ENCODE measurements around the gene RPS6KB1. TPM values are rescaled to one million over a fixed set of nuclear protein-coding genes. Genes with fewer than 3 reads are reported as not detected.
A peak's percentile ranks its signal among the peaks of the same experiment; 100 is the strongest.
"Not testable (repeated sequence)": the region's sequence is repeated elsewhere in the genome, so short reads cannot be mapped to it uniquely, and the experiment has no call there.

RPS6KB1 gene
- total RNA-seq, 4 donors from 2014 or later: 30.6 to 56.3 (median 35.4) TPM

DNA sequence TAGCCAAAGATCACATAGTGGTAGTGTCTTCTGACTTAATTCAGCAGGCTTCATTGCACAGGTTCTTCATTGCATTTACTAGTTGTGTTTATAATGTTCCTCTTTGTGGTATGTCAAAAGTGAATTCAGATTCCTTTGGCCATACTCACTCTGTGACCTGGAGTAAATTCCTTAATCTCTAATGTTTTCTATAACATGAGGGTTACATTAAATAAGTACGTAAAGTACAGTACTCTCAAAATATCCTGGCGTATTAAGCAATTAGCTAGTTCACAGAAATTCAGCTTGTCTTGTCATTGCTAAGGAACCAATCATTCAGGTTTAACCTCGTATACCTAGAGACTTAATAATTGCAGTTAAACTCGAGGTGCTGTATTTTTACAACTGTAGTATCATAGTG is 4.2 kb downstream of the RPS6KB1 start:
- no peak for DNase-seq (ENCODE audit: low spot score)
- TF ChIP-seq, protein P1, sequence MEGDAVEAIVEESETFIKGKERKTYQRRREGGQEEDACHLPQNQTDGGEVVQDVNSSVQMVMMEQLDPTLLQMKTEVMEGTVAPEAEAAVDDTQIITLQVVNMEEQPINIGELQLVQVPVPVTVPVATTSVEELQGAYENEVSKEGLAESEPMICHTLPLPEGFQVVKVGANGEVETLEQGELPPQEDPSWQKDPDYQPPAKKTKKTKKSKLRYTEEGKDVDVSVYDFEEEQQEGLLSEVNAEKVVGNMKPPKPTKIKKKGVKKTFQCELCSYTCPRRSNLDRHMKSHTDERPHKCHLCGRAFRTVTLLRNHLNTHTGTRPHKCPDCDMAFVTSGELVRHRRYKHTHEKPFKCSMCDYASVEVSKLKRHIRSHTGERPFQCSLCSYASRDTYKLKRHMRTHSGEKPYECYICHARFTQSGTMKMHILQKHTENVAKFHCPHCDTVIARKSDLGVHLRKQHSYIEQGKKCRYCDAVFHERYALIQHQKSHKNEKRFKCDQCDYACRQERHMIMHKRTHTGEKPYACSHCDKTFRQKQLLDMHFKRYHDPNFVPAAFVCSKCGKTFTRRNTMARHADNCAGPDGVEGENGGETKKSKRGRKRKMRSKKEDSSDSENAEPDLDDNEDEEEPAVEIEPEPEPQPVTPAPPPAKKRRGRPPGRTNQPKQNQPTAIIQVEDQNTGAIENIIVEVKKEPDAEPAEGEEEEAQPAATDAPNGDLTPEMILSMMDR (IDR thresholded peaks at IDR 0.05): no peak
- no peak for ATAC-seq (ENCODE audit: low FRiP score)

DNA sequence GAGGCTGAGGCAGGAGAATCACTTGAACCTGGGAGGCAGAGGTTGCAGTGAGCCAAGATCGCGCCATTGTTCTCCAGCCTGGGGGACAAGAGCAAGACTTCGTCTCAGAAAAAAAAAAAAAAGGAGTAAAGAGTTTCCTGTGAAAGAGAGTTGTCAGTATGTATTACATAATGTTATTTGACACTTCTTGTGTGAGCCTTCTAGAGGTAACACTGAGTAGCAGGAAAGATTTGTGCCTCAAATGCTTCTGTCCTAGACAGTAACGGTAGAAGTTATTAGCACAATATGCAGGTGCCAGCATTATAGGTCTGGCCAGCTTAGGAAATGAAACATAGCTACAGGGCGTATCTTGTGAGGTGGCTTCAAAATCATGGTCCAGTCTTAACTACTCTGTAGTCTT is 6.2 kb downstream of the RPS6KB1 start:
- TF ChIP-seq, protein P1 (IDR thresholded peaks at IDR 0.05): no peak
- ATAC-seq (ENCODE audit: low FRiP score) (peak; percentile 73), DNase-seq (ENCODE audit: low spot score) (no peak)

DNA sequence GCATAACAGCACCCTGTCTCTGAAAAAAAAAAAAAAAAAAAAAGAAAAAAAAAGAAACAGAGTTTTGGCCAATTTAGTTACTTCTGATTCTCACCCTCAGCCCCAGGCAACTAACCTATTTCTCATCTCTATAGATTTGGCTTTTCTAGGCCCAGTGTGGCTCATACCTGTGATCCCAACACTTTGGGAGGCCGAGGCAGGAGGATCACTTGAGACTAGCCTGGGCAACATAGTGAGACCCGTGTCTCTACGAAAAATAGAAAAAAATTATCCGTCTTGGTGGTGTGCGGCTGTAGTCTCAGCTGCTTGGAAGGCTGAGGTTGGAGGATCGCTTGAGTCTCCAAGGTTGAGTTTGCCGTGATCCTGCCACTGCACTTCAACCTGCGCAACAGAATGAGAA is 8.7 kb downstream of the RPS6KB1 start:
- TF ChIP-seq, protein P1 (IDR thresholded peaks at IDR 0.05): no peak
- ATAC-seq (ENCODE audit: low FRiP score) (no peak), DNase-seq (ENCODE audit: low spot score) (no peak)

DNA sequence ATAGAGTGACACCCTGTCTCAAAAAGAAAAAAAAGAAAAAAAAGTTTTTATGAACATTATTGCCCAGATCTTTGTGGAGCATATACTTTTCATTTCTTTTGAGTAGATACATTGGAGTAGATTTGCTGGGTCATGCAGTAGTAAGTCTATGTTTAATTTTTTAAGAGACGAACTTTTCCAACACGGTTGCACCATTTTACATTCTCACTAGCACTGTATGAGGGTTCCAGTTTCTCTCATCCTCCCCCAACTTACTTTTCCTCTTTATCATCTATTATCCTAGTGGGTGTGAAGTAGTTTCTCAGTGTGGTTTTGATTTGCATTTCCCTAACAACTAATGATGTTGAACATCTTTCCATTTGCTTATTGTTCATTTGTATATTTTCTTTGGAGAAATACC is 10.5 kb downstream of the RPS6KB1 start:
- TF ChIP-seq, protein P1 (IDR thresholded peaks at IDR 0.05): no peak
- no peak for DNase-seq (ENCODE audit: low spot score)
- ATAC-seq (ENCODE audit: low FRiP score): no peak

DNA sequence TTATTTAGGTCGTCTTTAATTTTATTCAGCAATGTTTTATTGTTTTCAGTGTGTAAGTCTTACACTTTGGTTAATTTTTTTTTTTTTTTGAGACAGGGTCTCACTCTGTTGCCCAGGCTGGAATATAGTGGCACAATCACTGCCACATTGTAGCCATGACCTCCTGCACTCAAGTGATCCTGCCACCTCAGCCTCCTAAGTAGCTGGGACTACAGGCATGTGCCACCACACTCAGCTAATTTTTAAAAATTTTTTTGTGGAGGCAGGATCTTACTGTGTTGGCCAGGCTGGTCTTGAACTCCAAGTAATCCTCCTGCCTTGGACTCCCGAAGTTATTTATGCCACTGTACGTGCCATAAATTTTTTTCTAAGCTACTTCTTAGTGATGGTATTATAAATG is 14.5 kb downstream of the RPS6KB1 start:
- ATAC-seq (ENCODE audit: low FRiP score) (no peak), DNase-seq (ENCODE audit: low spot score) (no peak)
- TF ChIP-seq, protein P1 (IDR thresholded peaks at IDR 0.05): no peak

DNA sequence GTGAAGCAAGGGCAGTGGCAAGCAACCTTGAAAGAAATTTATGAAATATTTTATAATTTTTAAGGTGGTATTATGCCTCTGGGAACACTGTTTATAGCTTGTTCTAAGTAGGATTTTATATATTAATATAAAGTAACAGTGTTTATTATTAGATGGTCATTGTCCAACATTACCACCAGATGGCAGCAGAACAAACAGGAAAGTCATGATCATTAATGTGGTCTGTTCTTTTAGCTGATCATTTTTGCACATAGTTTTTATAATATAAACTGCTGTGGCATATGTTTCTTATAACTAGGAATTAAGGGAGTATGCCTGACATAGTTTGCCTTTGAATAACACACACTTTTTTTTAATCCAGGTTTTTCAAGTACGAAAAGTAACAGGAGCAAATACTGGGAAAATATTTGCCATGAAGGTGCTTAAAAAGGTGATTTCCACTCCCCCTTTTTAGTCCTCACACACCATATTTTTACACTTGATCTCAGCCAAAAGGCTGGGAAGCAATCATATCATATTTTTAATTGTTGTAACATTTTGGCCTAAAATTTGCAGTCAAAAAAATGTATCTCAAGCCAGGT is 21.4 kb downstream of the RPS6KB1 start:
- ATAC-seq (ENCODE audit: low FRiP score) (no peak), DNase-seq (ENCODE audit: low spot score) (no peak)
- TF ChIP-seq, protein P1 (IDR thresholded peaks at IDR 0.05): no peak

DNA sequence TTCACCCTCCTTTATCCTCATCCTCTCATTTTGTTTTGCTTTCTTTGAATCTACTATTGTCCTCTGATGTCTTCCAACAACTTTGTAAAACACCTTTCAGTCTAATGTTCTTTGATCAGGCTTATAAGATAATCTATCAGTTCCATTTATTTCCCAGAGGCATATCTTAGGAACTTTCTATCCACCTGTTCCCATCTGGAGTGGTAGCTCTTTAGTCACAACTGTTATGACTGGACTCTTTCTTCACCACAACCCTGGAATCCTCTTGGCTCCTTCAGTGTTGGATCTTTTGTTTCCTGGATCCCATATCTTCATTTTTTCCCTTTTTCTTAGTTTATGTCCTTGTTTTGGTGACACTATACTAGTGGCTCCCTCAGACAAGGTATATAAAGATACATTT is 23.5 kb downstream of the RPS6KB1 start:
- ATAC-seq (ENCODE audit: low FRiP score) (no peak), DNase-seq (ENCODE audit: low spot score) (no peak)
- TF ChIP-seq, protein P1 (IDR thresholded peaks at IDR 0.05): no peak

DNA sequence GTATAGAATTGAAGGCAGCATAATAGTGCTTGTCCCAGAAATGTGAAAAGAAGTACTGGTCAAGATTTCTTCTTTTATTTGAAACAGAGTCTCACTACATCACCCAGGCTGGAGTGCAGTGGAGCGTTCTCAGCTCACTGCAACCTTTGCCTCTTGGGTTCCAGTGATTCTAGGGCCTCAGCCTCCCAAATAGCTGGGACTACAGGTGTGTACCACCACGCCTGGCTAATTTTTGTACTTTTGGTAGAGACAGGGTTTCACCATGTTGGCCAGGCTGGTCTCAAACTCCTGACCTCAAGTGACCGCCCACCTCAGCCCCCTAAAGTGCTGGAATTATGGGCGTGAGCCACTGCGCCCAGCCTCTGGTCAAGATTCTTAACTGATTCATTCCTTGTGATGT is 27.7 kb downstream of the RPS6KB1 start:
- DNase-seq (ENCODE audit: low spot score); ATAC-seq (ENCODE audit: low FRiP score): not testable (repeated sequence)

DNA sequence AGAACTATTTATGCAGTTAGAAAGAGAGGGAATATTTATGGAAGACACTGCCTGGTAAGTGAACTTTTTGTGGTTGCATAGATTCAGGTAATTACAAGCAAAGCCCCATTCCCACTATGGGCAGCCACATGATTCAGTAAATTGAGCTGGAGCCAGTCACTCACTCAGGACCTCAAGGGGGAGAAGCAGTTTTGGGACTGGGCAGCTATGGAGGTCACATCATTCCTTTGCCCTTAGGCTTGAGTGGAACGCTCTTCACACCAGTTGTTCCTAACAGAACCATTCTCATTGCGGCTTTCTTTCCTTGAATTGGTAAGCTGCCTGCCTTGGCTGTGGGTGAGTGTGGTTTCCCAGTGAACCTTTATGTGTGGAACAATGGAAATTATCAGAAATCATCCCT is 37.2 kb downstream of the RPS6KB1 start:
- DNase-seq (ENCODE audit: low spot score); ATAC-seq (ENCODE audit: low FRiP score): not testable (repeated sequence)

DNA sequence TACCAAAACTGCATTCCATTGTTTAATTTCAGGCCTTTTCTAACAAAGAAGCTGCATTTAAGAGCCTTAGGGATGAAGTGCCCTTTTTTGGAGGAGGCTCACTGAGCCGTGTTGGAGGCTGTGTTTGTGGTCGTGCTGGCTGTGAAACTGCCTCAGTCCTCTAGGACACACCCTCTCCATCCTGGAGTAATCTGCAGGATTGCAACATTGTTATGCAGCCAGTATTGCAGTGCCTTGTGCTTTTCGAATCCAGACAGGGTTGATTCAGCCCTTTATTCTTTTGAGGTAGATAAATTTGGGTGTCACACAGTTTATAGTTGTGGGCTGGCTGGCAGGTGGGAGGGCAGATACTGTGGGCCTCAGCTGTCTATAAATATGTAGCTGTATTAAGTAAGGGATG is 37.8 kb downstream of the RPS6KB1 start:
- ATAC-seq (ENCODE audit: low FRiP score): peak; percentile 81
- DNase-seq (ENCODE audit: low spot score): not testable (repeated sequence)

DNA sequence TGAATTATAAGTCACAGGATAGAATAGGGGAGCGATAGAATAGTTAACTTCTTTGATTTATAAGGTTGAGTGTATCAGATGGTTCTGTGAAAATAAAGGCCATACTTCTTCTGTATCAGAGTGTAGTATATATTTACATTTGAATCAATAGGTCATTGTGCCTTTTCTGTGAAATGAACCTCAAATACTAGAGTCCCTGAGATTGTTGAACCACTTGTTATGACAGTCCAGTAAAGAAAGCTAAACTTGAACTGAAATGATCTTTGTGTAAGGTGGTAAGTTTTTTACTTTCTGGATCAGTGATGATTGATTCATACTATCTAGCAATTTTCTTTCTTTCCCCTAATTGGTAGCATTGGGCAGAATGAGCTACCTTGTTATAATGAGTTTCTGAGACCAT is 40.4 kb downstream of the RPS6KB1 start:
- not testable (repeated sequence) for ATAC-seq (ENCODE audit: low FRiP score); DNase-seq (ENCODE audit: low spot score)

Data from omental fat pad (tissue), 4 donors.